ENCODE measurements around the gene DRD1.
"Not testable (repeated sequence)": the region's sequence is repeated elsewhere in the genome, so short reads cannot be mapped to it uniquely, and the experiment has no call there.

DRD1 gene

DNA sequence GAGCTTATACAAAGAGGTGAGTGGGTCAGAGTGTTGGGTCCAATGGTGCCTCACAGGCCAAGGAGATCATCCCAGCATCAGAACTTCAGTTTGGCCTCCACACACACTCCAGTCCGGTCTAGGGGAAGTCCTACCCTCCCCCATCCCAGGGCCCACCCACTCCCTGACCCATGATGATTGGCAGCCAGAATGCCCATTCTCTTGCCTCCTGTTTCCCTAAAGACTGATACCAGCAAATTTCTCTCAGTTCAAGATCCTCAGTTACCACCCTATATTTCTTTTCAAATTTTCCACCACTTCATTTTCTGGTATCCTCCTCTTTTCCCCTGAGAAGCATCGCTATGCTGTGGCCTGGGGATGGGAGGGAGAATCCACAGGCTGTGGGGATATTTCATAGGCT lies 21.9 kb downstream of the DRD1 start:
- DNase-seq, result no peak

DNA sequence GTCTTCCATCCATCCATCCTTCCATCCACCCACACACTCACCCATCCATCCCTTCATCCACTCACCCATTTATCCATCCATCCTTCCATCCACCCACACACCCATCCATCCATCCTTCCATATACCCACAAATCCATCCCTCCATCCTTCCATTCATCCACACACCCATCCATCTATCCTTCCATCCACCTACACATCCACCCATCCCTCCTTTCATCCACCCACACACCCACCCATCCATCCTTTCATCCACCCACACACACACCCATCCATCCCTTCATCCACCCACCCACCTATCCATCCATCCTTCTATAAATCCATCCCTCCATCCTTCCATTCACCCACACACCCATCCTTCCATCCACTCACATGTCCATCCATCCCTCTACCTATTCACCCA lies 23.6 kb downstream of the DRD1 start:
- no peak for DNase-seq

- no peak for DNase-seq
These were observed 25.7 kb downstream of the DRD1 start for GRCh38 chr5:175418251-175418650.

DNA sequence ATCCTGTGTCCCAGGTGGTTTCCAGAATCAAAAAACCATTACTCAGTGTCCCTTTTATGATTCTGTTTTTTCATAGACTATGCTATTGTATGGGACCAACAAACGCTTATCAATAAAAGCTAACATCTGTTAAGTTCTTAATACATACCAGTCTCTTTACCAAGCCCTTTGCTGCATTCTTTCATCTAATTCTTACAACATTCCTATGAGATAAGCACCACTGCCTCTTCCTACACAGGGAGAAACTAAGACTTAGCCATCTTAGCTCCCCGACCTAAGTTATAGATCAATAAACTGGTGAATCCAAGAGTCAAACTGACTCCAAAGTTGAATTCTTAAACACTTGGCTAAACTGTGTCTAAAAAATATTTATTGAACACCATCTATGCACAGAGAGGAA lies 26.6 kb downstream of the DRD1 start:
- no peak for DNase-seq

GRCh38 chr5:175415303-175415702 lies 28.7 kb downstream of the DRD1 start:
- no peak for DNase-seq

- DNase-seq, result no peak
These were observed 33.1 kb downstream of the DRD1 start for GRCh38 chr5:175410926-175411325.

- no peak for DNase-seq
These were observed 37.7 kb downstream of the DRD1 start for GRCh38 chr5:175406300-175406699.

DNA sequence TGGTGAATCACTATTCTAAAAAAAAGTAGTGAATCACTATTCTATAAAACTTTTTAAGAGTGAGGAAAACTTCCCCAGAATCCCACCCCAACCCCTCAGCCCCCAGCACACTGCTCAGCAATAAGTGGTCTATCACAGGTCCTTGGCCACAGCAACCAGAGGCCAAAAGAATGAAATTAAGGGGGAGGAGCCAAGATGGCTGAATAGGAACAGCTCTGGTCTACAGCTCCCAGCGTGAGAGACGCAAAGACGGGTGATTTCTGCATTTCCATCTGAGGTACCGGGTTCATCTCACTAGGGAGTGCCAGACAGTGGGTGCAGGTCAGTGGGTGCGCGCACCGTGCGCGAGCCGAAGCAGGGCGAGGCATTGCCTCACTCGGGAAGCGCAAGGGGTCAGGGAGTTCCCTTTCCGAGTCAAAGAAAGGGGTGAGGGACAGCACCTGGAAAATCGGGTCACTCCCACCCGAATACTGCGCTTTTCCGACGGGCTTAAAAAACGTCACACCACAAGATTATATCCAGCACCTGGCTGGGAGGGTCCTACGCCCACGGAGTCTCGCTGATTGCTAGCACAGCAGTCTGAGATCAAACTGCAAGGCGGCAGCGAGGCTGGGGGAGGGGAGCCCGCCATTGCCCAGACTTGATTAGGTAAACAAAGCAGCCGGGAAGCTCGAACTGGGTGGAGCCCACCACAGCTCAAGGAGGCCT lies 46.2 kb downstream of the DRD1 start:
- DNase-seq, result not testable (repeated sequence)

GRCh38 chr5:175395430-175395829 lies 48.6 kb downstream of the DRD1 start:
- DNase-seq, result not testable (repeated sequence)

DNA sequence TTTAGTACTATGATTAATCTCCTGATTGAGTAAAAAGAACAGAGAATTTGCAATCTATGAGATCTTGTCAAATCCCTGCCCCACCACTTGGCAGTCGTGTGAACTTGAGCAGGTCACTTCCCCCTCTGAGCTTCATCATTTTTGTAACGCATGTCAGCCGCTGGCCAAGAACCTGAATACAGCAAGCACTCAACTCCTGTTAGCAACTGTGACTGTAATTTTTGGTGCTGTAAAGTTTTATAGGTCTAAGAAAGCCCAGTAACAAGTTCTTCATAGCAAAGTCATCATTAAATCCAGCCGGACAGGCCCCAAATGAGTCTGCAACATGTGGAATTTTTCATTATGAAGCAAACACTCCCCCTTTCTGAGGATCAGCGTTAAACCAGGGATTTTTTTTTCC lies 49.4 kb downstream of the DRD1 start:
- DNase-seq, result no peak

- DNase-seq, result no peak
These were observed 50.1 kb downstream of the DRD1 start for GRCh38 chr5:175393897-175394296.

DNA sequence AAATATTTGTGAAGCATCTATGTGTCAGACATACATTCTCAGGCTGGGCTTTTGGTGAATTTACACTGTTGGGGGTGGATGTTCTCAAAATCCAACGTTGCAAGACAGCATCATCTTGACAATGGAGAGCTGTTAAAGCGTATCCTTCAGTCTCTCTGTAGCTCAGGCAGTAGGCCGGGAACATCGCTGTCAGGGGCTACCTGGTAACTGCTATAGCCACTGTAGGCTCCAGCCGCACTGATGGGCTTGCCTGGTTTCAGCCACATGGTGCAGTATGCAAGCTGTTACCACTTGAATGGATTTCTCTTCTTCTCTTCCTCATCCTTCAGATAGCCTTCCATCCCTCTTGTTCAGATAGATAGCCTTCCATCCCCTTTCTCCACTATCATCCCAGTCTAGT lies 51.7 kb downstream of the DRD1 start:
- DNase-seq, result no peak

GRCh38 chr5:175390352-175391083 lies 53.5 kb downstream of the DRD1 start:
- no peak for DNase-seq

All from activated CD8-positive, alpha-beta memory T cell treated with anti-CD3 and anti-CD28 coated beads, Interleukin-2, amount 50 U/mL, for 48 hours (primary cell).